K562 (cell line): Measurements from ENCODE around the gene GPR137C. TPM values are rescaled to one million over a fixed set of nuclear protein-coding genes. Genes with fewer than 3 reads are reported as not detected.

ENCODE experiments used
- ATAC-seq: fragments of 200-7000 bp; cut with Tn5 transposase; 3 replicates; pipeline ENCODE4 v1.9.1; 2020; ENCODE audit warnings: moderate library complexity
- BruUV-seq: library from RNA; stranded (reverse); fragments of 400-500 nt; replicated peaks from 2 replicates; lab custom pipeline; 2021; lab: Mats Ljungman, UMichigan
- CTCF ChIA-PET: fragments of 300-600 bp; formaldehyde crosslinking; extraction: SDS; loops from one replicate; lab custom pipeline; 2021; ENCODE audit warnings: low intra/inter-chr PET ratio; lab: Yijun Ruan, JAX
- POLR2A ChIA-PET: fragments of 300-600, 350-650 bp; sonication (Branson Sonifier 250); formaldehyde crosslinking; extraction: SDS; loops from one replicate; lab custom pipeline; 2021; ENCODE audit warnings: antibody characterized with exemption, inconsistent platforms; lab: Yijun Ruan, JAX
- DNase-seq, 4 experiments: peaks; one replicate each; pipeline versions ENCODE4 v3.0.0 to v3.0.0-alpha.2; 2011 to 2018; ENCODE audit warnings: low spot score in 3 of 4, mixed read lengths in 3 of 4; ENCODE audit errors: extremely low read depth in 1 of 4
- FAIRE-seq: peaks from 2 replicates; lab custom pipeline; 2011; peaks lifted over from hg19 to GRCh38; lab: Jason Lieb, UNC
- H2AFZ ChIP-seq: 2 replicates; pipeline ENCODE4 v1.6.0; 2011; ENCODE audit warnings: low read depth, low read length, control low read depth, inconsistent platforms
- H3K27ac ChIP-seq: fragments of 200-600 bp; 3 replicates; pipeline ENCODE4 v1.8.0; 2011; ENCODE audit warnings: low read depth, mild to moderate bottlenecking, control low read depth, inconsistent platforms, low read length, moderate library complexity, mixed read lengths; ENCODE audit errors: extremely low read depth
- H3K27me3 ChIP-seq, 2 experiments: fragments of 300-600 bp in 1 of 2; 2 replicates in 1 of 2; 3 replicates in 1 of 2; pipeline versions ENCODE4 v1.6.0 to v1.8.0; 2011; ENCODE audit warnings: inconsistent platforms in 2 of 2, low read length in 2 of 2, mild to moderate bottlenecking in 1 of 2, mixed read lengths in 1 of 2, moderate library complexity in 1 of 2; ENCODE audit not compliant: control insufficient read depth in 2 of 2, insufficient read depth in 2 of 2
- H3K36me3 ChIP-seq: fragments of 300-600 bp; 3 replicates; pipeline ENCODE4 v1.8.0; 2011; ENCODE audit warnings: mild to moderate bottlenecking, low read length, inconsistent platforms; ENCODE audit not compliant: control insufficient read depth, insufficient read depth
- H3K4me1 ChIP-seq, 2 experiments: fragments of 200-600 bp in 1 of 2; replicated peaks in 1 of 2; 2 replicates in 1 of 2; 3 replicates in 1 of 2; pipeline versions ENCODE4 v1.5.1 to v1.8.0; 2011; ENCODE audit warnings: inconsistent platforms in 2 of 2, low read length in 2 of 2, mild to moderate bottlenecking in 1 of 2, mixed read lengths in 1 of 2, moderate library complexity in 1 of 2; ENCODE audit not compliant: control insufficient read depth in 2 of 2, insufficient read depth in 2 of 2
- H3K4me2 ChIP-seq: 2 replicates; pipeline ENCODE4 v1.6.1; 2011; ENCODE audit warnings: low read length, control low read depth, inconsistent platforms, mixed read lengths; ENCODE audit not compliant: insufficient read depth
- H3K4me3 ChIP-seq: fragments of 200-600 bp; sonication (generic), shearing (Covaris generic); 2 replicates; pipeline ENCODE4 v1.5.1; 2016; ENCODE audit warnings: control low read depth, inconsistent platforms
- H3K79me2 ChIP-seq: fragments of 200-600 bp; 3 replicates; pipeline ENCODE4 v1.8.0; 2011; ENCODE audit warnings: low read length, inconsistent platforms; ENCODE audit not compliant: control insufficient read depth, insufficient read depth
- H3K9ac ChIP-seq, 2 experiments: 2 replicates each; pipeline versions ENCODE4 v1.6.0 to v1.6.1; 2011; ENCODE audit warnings: low read depth in 2 of 2, low read length in 2 of 2, control low read depth in 1 of 2, inconsistent platforms in 1 of 2, mild to moderate bottlenecking in 1 of 2, mixed read lengths in 1 of 2; ENCODE audit not compliant: insufficient read depth in 1 of 2
- H3K9me1 ChIP-seq: one replicate; pipeline ENCODE4 v1.6.0; 2011; ENCODE audit warnings: inconsistent platforms, mild to moderate bottlenecking, low read length, moderate library complexity; ENCODE audit not compliant: control insufficient read depth, insufficient read depth
- H3K9me3 ChIP-seq: replicated peaks from 2 replicates; pipeline ENCODE4 v1.5.1; 2011; ENCODE audit warnings: low read depth, low read length, inconsistent platforms; ENCODE audit not compliant: control insufficient read depth, insufficient read depth
- H4K20me1 ChIP-seq: replicated peaks from 2 replicates; pipeline ENCODE4 v1.6.1; 2011; ENCODE audit warnings: low read length, inconsistent platforms, mixed read lengths; ENCODE audit not compliant: control insufficient read depth, insufficient read depth
- MBD2 ChIP-seq: sonication (generic); IDR thresholded peaks from 2 replicates; pipeline ENCODE4 v1.6.1; 2016; ENCODE audit warnings: low read depth, borderline replicate concordance
- WGBS: fragments of 100-300 bp; shearing (Covaris generic); methylation state at CpG from one replicate; pipeline ENCODE4 v1.1.6; 2016; ENCODE audit warnings: low coverage, mixed read lengths; ENCODE audit not compliant: insufficient coverage; ENCODE audit errors: missing lambda C conversion rate; 5-methylcytosine and 5-hydroxymethylcytosine counted together
- in situ Hi-C: fragments of 300-500 bp; cut with MboI; formaldehyde crosslinking; loops from 4 replicates; pipeline ENCODE4 v1.15.0; 2018; ENCODE audit warnings: inconsistent platforms, mixed read lengths
- intact Hi-C: fragments of 100-400 bp; cut with micrococcal nuclease; formaldehyde crosslinking; loops from 2 replicates; pipeline ENCODE4 v1.14.2; 2022
- polyA plus RNA-seq, 8 experiments: library from polyadenylated mRNA; depleted of rRNA in 4 of 8; stranded (reverse) in 5 of 8; unstranded in 3 of 8; fragments of >200 nt; fragmentation: Nextera tagmentation in 2 of 8; fragmentation: Illumina TruSeq in 1 of 8; extraction: Ambion mirVana in 2 of 8; extraction: Trizol in 1 of 8; gene quantifications; 2 replicates each; pipeline versions ENCODE4 v1.2.1 to v1.2.3, GENCODE V29; 2011 to 2014; ENCODE audit warnings: inconsistent platforms in 1 of 8, missing spikeins in 1 of 8
- total RNA-seq, 7 experiments: library from RNA; depleted of rRNA in 6 of 7; stranded (reverse); fragments of >200 nt in 6 of 7; fragmentation: Illumina TruSeq in 2 of 7; extraction: Trizol in 2 of 7; gene quantifications; 2 replicates each; pipeline versions ENCODE4 v1.2.1 to v1.2.3, GENCODE V29; 2011 to 2021; ENCODE audit warnings: low replicate concordance in 1 of 7
- TF ChIP-seq, protein P1 (sequence below), 3 experiments: IDR thresholded peaks in 2 of 3; conservative IDR thresholded peaks in 1 of 3; 2 replicates each; pipeline ENCODE4 v1.5.1; 2011 to 2012; ENCODE audit warnings: low read length in 3 of 3, mild to moderate bottlenecking in 3 of 3, control low read depth in 2 of 3, improper control_type of control experiment in 1 of 3, inconsistent platforms in 1 of 3, low read depth in 1 of 3, mixed read lengths in 1 of 3, moderate library complexity in 1 of 3; ENCODE audit not compliant: insufficient read depth in 2 of 3

The GPR137C gene
- total and polyA plus RNA-seq, 9 of the 15 experiments (the other 6 are each of a cell fraction or from before 2014, with no cell fraction given) = 0.03 to 0.31 (median 0.06) TPM; not detected in 4

DNA sequence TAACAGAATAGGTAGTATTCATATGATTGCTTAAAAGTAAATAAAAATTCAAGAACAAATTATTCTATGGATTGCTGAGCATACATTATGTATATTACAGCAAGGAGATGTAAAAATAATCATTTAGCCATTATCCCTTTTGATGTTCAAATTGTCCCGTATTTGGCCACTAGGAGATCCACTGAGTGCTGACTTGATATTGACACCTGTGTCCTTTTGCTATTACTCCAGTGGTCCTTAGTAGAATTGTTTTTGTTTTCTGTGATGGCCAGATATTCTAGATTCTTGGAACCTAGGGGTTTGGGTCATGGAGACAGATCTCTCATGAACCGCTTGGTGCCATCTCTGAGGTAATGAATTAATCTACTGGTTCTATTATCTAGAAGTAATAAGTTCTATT, 126.0 kb downstream of the GPR137C start:
- FAIRE-seq (no peak), ATAC-seq (0 out of 3 replicates have a peak, but pooled peaks have one; percentile 45), DNase-seq (peak in 2 of 4 experiments; percentile 11 to 22)
- H2AFZ ChIP-seq = no peak overlapping the region
- no TSS peak for BruUV-seq
- CTCF ChIA-PET = no interaction called here
- H3K27me3 ChIP-seq = no peaks in the 10 kb centered on the region
- H3K27ac ChIP-seq = no peak overlapping the region
- WGBS = 91% methylated on average over 2 of the region's 2 CpGs
- H3K9me1 ChIP-seq = no peaks in the 10 kb centered on the region
- no peak overlapping the region for H3K4me2 ChIP-seq
- peaks cover 2% of the 10 kb centered on the region; the same call in 2 of the 3 replicates for H3K79me2 ChIP-seq
- intact Hi-C loops = no loop called here
- in situ Hi-C loops = no loop called here
- POLR2A ChIA-PET = no interaction called here
- H3K9me3 ChIP-seq = no peaks in the 10 kb centered on the region
- no peak for TF ChIP-seq MBD2
- TF ChIP-seq, protein P1, sequence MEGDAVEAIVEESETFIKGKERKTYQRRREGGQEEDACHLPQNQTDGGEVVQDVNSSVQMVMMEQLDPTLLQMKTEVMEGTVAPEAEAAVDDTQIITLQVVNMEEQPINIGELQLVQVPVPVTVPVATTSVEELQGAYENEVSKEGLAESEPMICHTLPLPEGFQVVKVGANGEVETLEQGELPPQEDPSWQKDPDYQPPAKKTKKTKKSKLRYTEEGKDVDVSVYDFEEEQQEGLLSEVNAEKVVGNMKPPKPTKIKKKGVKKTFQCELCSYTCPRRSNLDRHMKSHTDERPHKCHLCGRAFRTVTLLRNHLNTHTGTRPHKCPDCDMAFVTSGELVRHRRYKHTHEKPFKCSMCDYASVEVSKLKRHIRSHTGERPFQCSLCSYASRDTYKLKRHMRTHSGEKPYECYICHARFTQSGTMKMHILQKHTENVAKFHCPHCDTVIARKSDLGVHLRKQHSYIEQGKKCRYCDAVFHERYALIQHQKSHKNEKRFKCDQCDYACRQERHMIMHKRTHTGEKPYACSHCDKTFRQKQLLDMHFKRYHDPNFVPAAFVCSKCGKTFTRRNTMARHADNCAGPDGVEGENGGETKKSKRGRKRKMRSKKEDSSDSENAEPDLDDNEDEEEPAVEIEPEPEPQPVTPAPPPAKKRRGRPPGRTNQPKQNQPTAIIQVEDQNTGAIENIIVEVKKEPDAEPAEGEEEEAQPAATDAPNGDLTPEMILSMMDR (IDR thresholded peaks at IDR 0.05 in 2 of 3, conservative IDR thresholded peaks at IDR 0.05 in 1 of 3; ENCODE audit: insufficient read depth in 2 of 3, low read depth in 1 of 3, low read length in 3 of 3) = peak in 1 of 3 experiments; percentile 27; a peak in 1 of 6 replicates
- peaks cover 46% of the 10 kb centered on the region; the same call in 2 of the 3 replicates for H3K36me3 ChIP-seq
- no peak overlapping the region for H3K4me3 ChIP-seq
- H4K20me1 ChIP-seq = no peaks in the 10 kb centered on the region
- no peak overlapping the region for H3K9ac ChIP-seq
- no peaks in the 10 kb centered on the region for H3K4me1 ChIP-seq
